Activated naive CD8-positive, alpha-beta T cell treated with anti-CD3 and anti-CD28 coated beads, Interleukin-2, amount 50 U/mL, for 24 hours (primary cell): Measurements from ENCODE around the gene BAZ1A.
"Not testable (repeated sequence)": the region's sequence is repeated elsewhere in the genome, so short reads cannot be mapped to it uniquely, and the experiment has no call there.

Source experiments
- ATAC-seq: fragments of 150-1000 bp; cut with Tn5 transposase; one replicate; pipeline ENCODE4 v1.10.0; 2021
- DNase-seq: peaks from one replicate; pipeline ENCODE4 v3.0.0; 2021
- H3K27ac Mint-ChIP-seq: one replicate; pipeline ENCODE4 v1.8.0; 2021; ENCODE audit warnings: mild to moderate bottlenecking, mixed read lengths
- H3K27me3 Mint-ChIP-seq: one replicate; pipeline ENCODE4 v1.8.0; 2021; ENCODE audit warnings: mixed read lengths
- H3K36me3 Mint-ChIP-seq: one replicate; pipeline ENCODE4 v1.8.0; 2021; ENCODE audit warnings: low read depth, mixed read lengths
- H3K4me1 Mint-ChIP-seq: one replicate; pipeline ENCODE4 v1.8.0; 2021; ENCODE audit warnings: mixed read lengths
- H3K4me3 Mint-ChIP-seq: one replicate; pipeline ENCODE4 v1.8.0; 2021; ENCODE audit warnings: mild to moderate bottlenecking, moderate library complexity, mixed read lengths
- H3K9me3 Mint-ChIP-seq: one replicate; pipeline ENCODE4 v1.8.0; 2021; ENCODE audit warnings: mixed read lengths

Gene BAZ1A

GRCh38 chr14:34826661-34827060, 48.5 kb downstream of the BAZ1A start:
- no peak for DNase-seq
- Mint-ChIP-seq H3K36me3 (peaks cover 51% of the 10 kb centered on the region), H3K27ac (peak overlapping the region; percentile 2), H3K9me3 (no peaks in the 10 kb centered on the region), H3K27me3 (no peaks in the 10 kb centered on the region), H3K4me1 (peaks cover 20% of the 10 kb centered on the region), H3K4me3 (no peak overlapping the region)
- ATAC-seq, result no peak

- Mint-ChIP-seq H3K27ac (no peak overlapping the region), H3K27me3 (no peaks in the 10 kb centered on the region), H3K4me3 (no peak overlapping the region), H3K36me3 (peaks cover 60% of the 10 kb centered on the region), H3K4me1 (peaks cover 14% of the 10 kb centered on the region), H3K9me3 (no peaks in the 10 kb centered on the region)
- no peak for ATAC-seq
- no peak for DNase-seq
Measured at GRCh38 chr14:34824826-34825225, 50.3 kb downstream of the BAZ1A start.

GRCh38 chr14:34824256-34824655, 50.9 kb downstream of the BAZ1A start:
- DNase-seq (no peak), ATAC-seq (no peak)
- Mint-ChIP-seq H3K4me3 (no peak overlapping the region), H3K27me3 (no peaks in the 10 kb centered on the region), H3K36me3 (peaks cover 61% of the 10 kb centered on the region), H3K4me1 (peaks cover 11% of the 10 kb centered on the region), H3K9me3 (no peaks in the 10 kb centered on the region), H3K27ac (no peak overlapping the region)

GRCh38 chr14:34817768-34818167, 57.4 kb downstream of the BAZ1A start:
- Mint-ChIP-seq H3K27ac (no peak overlapping the region), H3K4me1 (no peaks in the 10 kb centered on the region), H3K9me3 (no peaks in the 10 kb centered on the region), H3K27me3 (no peaks in the 10 kb centered on the region), H3K36me3 (peaks cover 41% of the 10 kb centered on the region), H3K4me3 (no peak overlapping the region)
- ATAC-seq (no peak), DNase-seq (no peak)

DNA sequence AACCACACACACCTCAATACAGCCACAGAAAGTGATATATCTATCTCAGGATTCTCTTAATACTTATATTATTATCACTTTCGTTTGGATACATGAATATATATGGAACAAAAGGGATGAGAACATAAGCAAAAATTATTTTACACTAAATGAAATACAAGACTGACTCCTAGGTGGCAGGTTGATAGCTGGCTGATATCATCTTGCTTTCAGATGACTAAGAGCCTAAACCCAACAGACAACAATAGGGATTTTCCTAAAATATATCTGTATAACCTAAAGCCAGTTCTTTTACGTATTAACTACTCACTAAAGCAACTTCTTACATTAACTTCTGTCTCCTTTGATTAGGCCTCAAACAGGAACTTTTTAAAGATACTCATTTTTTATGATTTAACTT, 65.1 kb downstream of the BAZ1A start:
- Mint-ChIP-seq H3K27me3 (no peaks in the 10 kb centered on the region), H3K4me3 (no peak overlapping the region), H3K4me1 (peaks cover 17% of the 10 kb centered on the region), H3K36me3 (peaks cover 39% of the 10 kb centered on the region), H3K9me3 (peaks cover 13% of the 10 kb centered on the region), H3K27ac (no peak overlapping the region)
- ATAC-seq, result peak; percentile 54
- no peak for DNase-seq

- H3K4me1 Mint-ChIP-seq, result peaks cover 9% of the 10 kb centered on the region
- DNase-seq (no peak), ATAC-seq (no peak)
- no peaks in the 10 kb centered on the region for H3K27me3 Mint-ChIP-seq
- peaks cover 61% of the 10 kb centered on the region for H3K36me3 Mint-ChIP-seq
- no peak overlapping the region for H3K27ac Mint-ChIP-seq
- H3K9me3 Mint-ChIP-seq, result peaks cover 16% of the 10 kb centered on the region
- H3K4me3 Mint-ChIP-seq, result no peak overlapping the region
Measured at GRCh38 chr14:34806257-34806656, 68.9 kb downstream of the BAZ1A start.

DNA sequence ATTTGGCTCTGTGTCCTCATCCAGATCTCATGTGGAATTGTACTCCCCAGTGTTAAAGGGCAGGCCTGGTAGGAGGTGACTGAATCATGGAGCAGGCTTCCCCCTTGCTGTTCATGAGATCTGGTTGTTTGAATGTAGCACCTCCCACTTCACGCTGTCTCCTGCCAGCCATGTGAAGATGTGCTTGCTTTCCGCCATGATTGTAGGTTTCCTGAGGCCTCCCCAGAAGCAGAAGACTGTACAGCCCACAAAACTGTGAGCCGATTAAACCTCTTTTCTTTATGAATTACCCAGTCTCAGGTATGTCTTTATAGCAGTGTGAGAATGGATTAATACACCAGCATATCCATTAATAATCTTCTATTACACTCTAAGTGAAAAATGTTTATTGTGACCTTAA, 70.2 kb downstream of the BAZ1A start:
- Mint-ChIP-seq H3K4me1 (peaks cover 5% of the 10 kb centered on the region), H3K9me3 (peaks cover 16% of the 10 kb centered on the region), H3K36me3 (peaks cover 71% of the 10 kb centered on the region), H3K4me3 (no peak overlapping the region), H3K27ac (no peak overlapping the region), H3K27me3 (no peaks in the 10 kb centered on the region)
- ATAC-seq (no peak), DNase-seq (no peak)

GRCh38 chr14:34798861-34799260, 76.3 kb downstream of the BAZ1A start:
- not testable (repeated sequence) for H3K4me3 Mint-ChIP-seq, H3K27me3 Mint-ChIP-seq, H3K4me1 Mint-ChIP-seq, ATAC-seq, H3K27ac Mint-ChIP-seq, DNase-seq, H3K9me3 Mint-ChIP-seq
- H3K36me3 Mint-ChIP-seq, result peaks cover 67% of the 10 kb centered on the region

DNA sequence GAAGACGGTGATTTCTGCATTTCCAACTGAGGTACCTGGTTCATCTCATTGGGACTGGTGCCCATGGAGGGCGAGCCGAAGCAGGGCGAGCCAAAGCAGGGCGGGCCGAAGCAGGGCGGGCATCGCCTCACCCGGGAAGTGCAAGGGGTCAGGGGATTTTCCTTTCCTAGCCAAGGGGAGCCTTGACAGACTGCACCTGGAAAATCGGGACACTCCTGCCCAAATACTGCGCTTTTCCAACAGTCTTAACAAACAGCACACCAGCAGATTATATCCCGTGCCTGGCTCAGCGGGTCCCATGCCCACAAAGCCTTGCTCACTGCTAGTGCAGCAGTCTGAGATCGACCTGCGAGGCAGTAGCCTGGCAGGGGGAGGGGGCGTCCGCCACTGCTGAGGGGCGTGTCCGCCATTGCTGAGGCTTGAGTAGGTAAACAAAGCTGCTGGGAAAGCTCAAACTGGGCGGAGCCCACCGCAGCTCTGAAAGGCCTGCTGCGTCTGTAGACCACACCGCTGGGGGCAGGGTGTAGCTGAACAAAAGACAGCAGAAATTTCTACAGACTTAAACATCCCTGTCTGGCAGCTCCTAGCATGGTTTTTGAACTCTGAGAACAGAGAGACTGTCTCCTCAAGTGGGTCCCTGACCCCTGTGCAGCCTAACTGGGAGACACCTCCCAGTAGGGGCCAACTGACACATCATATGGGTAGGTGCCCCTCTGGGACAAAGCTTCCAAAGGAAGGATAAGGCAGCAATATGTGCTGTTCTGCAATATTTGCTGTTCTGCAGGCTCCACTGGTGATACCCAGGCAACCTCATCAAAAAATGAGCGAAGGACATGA, 77.2 kb downstream of the BAZ1A start:
- Mint-ChIP-seq H3K4me3 (no peak overlapping the region), H3K9me3 (no peaks in the 10 kb centered on the region), H3K36me3 (peaks cover 64% of the 10 kb centered on the region), H3K4me1 (no peaks in the 10 kb centered on the region), H3K27ac (no peak overlapping the region), H3K27me3 (no peaks in the 10 kb centered on the region)
- no peak for DNase-seq
- ATAC-seq, result no peak

DNA sequence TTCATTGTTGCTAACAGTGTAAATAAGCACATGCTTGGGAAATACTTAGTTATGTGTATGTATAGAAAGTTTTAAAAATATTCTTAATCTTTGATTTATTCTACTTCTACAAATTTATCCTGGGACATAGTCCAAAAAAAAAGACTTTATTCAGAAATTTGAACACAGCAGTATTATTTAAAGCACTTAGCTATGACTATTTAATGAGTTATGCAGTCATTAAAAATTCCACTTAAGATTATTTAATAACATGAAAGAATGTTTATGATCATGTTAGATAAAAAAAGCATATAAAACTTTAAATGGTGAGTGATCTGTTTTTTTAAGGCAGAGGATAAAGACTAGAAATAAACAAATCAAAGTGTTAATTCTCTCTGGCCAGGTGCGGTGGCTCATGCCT, 78.3 kb downstream of the BAZ1A start:
- DNase-seq (no peak), ATAC-seq (no peak)
- H3K36me3 Mint-ChIP-seq, result peaks cover 60% of the 10 kb centered on the region

GRCh38 chr14:34794941-34795340, 80.2 kb downstream of the BAZ1A start:
- H3K27ac Mint-ChIP-seq, result peak overlapping the region; percentile 21
- H3K27me3 Mint-ChIP-seq, result no peaks in the 10 kb centered on the region
- no peak overlapping the region for H3K4me3 Mint-ChIP-seq
- peaks cover 57% of the 10 kb centered on the region for H3K36me3 Mint-ChIP-seq
- ATAC-seq, result no peak
- DNase-seq, result no peak
- no peaks in the 10 kb centered on the region for H3K4me1 Mint-ChIP-seq
- H3K9me3 Mint-ChIP-seq, result no peaks in the 10 kb centered on the region

More for the DNA sequence above, 78.3 kb downstream of the BAZ1A start:
- no peak overlapping the region for H3K27ac Mint-ChIP-seq
- H3K9me3 Mint-ChIP-seq, result no peaks in the 10 kb centered on the region
- H3K4me1 Mint-ChIP-seq, result no peaks in the 10 kb centered on the region
- no peaks in the 10 kb centered on the region for H3K27me3 Mint-ChIP-seq
- no peak overlapping the region for H3K4me3 Mint-ChIP-seq

GRCh38 chr14:34794217-34794616, 80.9 kb downstream of the BAZ1A start:
- Mint-ChIP-seq H3K36me3 (peaks cover 56% of the 10 kb centered on the region), H3K4me3 (no peak overlapping the region)

GRCh38 chr14:34792598-34792997, 82.6 kb downstream of the BAZ1A start:
- no peak overlapping the region for H3K27ac Mint-ChIP-seq
- no peak overlapping the region for H3K4me3 Mint-ChIP-seq
- no peaks in the 10 kb centered on the region for H3K9me3 Mint-ChIP-seq
- peaks cover 56% of the 10 kb centered on the region for H3K36me3 Mint-ChIP-seq
- ATAC-seq (no peak), DNase-seq (no peak)
- no peaks in the 10 kb centered on the region for H3K27me3 Mint-ChIP-seq
- no peaks in the 10 kb centered on the region for H3K4me1 Mint-ChIP-seq

More at GRCh38 chr14:34794217-34794616, 80.9 kb downstream of the BAZ1A start:
- DNase-seq, result no peak
- H3K4me1 Mint-ChIP-seq, result no peaks in the 10 kb centered on the region
- no peak for ATAC-seq
- H3K27me3 Mint-ChIP-seq, result no peaks in the 10 kb centered on the region
- H3K9me3 Mint-ChIP-seq, result no peaks in the 10 kb centered on the region
- peak overlapping the region; percentile 31 for H3K27ac Mint-ChIP-seq

GRCh38 chr14:34785223-34786006, 89.7 kb downstream of the BAZ1A start:
- no peak overlapping the region for H3K4me3 Mint-ChIP-seq
- H3K9me3 Mint-ChIP-seq, result no peaks in the 10 kb centered on the region
- H3K4me1 Mint-ChIP-seq, result no peaks in the 10 kb centered on the region
- ATAC-seq (no peak), DNase-seq (no peak)
- no peaks in the 10 kb centered on the region for H3K27me3 Mint-ChIP-seq
- peaks cover 53% of the 10 kb centered on the region for H3K36me3 Mint-ChIP-seq
- no peak overlapping the region for H3K27ac Mint-ChIP-seq

DNA sequence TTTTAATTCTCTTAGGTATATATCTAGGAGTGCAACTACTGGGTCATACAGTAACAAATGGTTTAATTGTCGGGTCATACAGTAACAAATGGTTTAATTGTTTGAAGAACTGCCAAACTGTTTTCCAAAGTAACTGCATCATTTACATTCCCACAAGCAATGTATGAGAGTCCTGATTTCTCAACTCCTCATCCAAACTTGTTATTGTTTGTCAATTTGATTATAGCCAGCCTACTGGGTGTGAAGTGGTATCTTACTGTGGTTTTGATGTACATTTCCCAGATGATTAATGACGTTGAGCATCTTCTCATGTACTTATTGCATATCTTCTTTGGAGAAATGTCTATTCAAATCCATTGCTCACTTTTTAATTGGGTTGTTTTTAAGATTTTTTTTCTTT, 93.1 kb downstream of the BAZ1A start:
- H3K27ac Mint-ChIP-seq, result no peak overlapping the region
- no peaks in the 10 kb centered on the region for H3K4me1 Mint-ChIP-seq
- no peak overlapping the region for H3K4me3 Mint-ChIP-seq
- no peaks in the 10 kb centered on the region for H3K9me3 Mint-ChIP-seq
- ATAC-seq (no peak), DNase-seq (no peak)
- peaks cover 56% of the 10 kb centered on the region for H3K36me3 Mint-ChIP-seq
- no peaks in the 10 kb centered on the region for H3K27me3 Mint-ChIP-seq
